HG02678 (cell line): ENCODE measurements around the gene CALML3.

ENCODE experiments used
- ATAC-seq: cut with Tn5 transposase; IDR thresholded peaks from one replicate; pipeline ENCODE4 v1.9.1; 2021; ENCODE audit warnings: mild to moderate bottlenecking, moderate library complexity; ENCODE audit not compliant: unreplicated experiment

Gene CALML3

DNA sequence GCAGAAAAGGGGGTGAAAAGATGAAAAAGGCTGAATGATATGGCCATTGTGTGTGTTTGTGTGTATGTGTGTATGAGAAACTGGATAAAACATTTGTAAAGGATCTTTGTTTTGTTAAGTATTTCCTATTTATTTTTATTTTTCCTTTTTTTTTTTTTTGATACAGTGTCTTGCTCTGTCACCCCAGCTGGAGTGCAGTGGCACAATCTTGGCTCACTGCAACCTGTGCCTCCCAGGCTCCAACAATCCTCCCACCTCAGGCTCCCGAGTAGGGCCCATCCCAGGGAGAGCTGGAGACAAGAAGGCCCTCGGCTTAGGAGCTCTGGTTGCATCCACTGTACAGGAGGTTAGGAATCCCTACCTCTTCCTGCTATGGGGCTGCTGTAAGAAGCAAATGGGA, 18.5 kb upstream of the CALML3 start:
- ATAC-seq, result no peak

DNA sequence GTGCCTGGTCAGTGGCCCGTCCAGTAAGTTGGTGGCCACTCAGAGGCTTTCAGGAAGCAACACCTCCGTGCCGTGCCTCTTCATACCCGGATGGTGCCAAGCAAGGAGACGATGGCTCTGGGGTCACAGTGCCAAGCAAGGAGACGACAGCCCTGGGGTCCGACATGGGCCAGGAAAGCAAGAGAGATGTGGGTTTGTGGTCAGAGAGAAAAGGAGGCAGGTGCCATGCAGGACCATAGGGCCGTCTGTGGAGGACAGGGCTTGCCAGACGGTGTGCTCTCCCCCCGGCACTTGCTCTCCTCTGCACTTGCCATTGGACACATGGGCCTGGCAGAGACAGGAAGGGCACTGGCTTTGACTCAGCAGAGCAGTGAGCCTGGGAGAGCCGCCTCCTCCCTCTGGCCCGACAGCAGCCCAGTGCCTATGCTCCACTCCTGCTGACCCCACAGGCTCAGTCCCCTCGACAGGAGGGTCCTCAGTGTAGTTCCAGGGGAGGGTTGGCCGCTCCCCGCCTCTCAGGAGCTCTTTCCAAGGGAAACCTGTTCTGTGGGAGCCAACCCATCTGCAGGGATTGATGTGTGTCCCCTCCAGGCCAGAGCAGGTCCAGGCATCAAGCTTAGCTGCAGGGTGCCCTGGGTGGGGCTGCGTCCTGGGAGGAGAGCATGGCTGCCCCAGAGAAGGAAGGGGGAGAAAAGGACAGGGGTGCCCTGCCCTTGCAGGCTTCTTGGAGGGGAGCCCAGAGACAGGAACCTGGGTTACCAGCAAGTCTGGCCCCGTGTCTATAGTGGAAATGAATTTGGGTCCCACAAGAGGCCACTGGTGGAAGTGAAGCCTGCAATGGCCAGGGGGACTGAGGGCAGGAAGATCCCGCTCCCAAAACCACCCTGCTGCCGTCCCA, 17.8 kb upstream of the CALML3 start:
- no peak for ATAC-seq

DNA sequence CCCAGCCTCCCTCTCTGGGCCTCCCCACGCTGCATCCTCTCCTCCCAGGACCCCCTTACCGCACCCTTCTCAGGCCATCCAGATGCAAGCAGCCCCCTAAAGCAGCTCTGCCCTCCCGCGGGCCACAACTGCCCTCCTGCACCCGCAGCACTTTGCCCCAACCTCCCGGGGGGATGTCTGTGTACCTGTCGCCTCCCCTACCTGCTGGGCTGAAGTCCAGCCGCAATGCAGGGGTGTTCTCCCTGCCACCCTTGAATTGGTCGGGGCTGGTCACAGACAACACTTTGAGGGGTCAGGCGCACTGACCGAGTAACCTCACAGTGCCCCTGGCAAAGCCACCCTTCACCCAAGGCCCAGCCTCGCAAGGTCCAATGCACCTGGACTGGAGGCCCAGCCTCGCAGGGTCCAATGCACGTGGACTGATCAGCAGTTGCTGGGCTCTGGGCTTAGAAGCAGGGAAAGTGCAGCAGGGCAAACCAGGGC, 17.1 kb upstream of the CALML3 start:
- no peak for ATAC-seq

DNA sequence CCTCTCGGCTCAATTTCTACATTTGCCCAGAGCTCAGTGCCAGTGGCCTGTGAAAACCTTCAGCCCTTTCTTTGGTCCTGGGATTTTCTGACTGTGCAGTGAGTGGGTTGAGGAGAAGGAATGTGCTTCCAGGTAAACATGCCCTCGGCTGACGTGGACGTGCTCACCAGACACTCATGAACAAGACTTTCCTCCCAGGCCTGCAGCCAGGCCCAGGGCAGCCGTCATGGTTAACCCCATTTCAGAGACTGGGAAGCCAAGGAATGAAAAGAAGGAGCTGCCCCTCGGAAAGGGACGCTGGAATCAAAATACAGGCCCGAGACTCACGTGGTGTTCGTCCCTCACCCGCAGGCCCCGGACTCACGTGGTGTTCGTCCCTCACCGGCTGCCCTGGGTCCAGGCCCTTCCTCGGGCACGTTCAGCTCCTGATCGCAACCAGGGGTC, 16.6 kb upstream of the CALML3 start:
- no peak for ATAC-seq

DNA sequence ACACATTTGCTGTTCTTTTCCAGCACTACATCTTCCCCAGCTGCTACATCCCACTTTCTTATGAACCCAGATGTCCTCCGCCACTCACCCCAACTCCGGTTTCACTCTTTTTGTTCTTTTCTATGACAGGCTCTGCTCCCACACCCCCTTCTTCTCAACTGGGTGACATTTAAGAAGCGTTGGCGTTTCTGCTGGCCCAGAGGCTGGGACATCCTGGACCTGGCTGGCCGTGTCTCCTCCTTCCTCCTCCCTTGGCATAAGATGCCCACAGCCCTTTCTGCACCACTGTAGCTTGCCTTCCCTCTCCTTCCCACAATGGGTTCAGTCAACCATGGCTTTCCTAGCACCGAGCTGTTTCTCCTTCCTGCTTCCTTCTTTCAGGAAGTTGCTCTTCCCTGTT, 16.0 kb upstream of the CALML3 start:
- no peak for ATAC-seq

DNA sequence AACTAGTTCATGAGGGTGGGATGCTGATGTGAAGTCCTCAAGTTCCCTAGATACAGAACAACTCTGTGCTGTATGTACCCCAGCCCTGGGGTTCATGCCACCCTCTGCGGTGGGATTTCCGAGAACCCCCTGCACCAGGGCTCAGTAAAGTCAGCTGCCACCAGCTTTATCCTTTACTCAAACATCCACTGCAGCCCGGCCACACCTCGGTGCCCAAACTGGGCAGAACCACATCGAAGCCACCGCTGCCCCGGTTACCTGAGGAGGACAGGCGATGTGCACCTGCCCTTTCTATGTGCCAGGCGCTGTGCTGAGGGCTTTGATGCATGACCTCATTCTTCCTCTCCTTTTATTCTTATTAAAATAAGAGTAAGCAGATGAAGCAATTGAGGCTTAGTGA, 15.5 kb upstream of the CALML3 start:
- ATAC-seq, result no peak

DNA sequence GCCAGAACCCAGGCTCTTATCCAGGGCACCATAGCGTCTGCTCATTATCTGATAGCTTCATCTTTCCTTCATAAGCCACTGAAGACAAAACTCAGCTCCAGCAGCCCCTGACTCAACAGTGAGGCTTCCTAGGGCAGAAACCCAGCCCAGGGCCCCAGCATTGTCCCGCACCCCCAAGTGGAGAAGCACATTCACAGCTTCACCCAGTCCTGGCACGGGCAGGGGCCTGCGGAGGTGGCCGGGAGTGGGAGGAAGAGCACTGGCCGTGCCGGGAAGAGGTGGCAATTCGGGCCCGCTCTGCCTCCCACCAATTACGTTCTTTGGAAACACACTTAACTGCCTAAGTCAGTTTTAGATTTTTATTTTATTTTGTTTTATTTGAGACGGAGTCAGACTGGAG, 15.1 kb upstream of the CALML3 start:
- no peak for ATAC-seq

DNA sequence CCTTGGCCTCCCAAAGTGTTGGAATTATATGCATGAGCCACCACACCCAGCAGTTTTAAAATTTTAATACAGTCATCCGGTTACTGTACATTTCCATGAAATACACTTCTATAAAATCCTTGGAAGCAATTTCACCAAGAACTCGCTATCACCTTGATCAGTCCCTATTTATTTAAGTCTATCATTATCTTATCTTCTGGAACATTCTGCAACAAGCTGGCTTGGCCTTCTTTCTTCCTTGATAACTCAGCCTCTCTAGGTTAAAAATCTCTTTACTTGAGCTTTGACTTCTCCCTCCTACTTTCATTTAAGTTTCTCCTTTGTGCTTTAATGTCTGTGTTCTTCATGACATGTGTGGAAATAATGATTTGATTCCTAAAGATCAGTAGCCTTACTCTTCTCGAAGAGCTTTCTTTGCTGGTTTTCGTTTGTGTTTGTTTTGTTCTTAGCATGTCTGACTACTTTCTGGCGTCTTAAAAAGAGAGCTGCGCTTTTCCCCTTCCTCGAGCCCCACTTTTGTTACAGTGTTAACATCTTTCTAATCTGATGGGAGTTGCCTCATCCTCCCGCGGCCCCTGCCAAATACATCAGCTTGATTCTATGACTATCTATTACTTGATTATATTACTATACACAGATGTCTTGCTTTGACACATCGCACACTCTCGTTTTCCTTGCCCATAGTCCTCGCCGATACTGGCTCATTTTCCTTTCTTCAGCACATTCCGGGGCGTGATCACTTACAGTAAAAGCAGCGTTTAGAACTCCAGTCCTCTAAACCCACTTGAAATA, 14.3 kb upstream of the CALML3 start:
- ATAC-seq, result no peak

DNA sequence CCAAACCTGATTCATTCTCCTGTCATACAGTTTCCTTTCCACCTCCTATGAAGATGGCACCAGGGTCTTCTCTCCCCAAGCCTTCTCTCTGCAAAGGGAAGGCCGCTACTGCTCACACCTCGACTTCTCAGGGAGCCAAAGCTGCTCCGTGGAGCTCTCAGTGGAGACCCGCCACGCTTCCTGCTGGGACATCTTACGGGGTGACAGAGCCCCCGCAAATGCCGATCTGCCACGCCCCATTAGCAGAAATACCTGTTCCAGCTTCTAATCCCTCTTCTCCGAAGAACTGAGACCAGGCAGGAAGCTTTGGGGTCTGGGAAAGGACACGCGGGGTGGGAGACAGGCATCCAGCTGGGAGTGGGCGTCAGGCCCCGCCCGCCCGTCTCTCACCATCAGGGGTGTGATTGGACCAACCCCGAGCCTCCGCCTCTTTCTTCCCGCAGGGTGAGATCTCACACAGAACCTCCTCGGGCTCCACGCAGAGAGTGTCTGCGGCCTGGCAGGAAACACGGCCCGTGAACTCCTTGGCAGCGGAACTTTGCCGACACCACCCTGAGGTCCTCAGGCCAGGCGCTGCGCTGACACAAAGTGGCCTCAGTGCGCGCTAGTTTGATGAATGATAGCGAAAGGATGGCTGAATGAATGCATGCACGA, 13.4 kb upstream of the CALML3 start:
- ATAC-seq, result no peak

DNA sequence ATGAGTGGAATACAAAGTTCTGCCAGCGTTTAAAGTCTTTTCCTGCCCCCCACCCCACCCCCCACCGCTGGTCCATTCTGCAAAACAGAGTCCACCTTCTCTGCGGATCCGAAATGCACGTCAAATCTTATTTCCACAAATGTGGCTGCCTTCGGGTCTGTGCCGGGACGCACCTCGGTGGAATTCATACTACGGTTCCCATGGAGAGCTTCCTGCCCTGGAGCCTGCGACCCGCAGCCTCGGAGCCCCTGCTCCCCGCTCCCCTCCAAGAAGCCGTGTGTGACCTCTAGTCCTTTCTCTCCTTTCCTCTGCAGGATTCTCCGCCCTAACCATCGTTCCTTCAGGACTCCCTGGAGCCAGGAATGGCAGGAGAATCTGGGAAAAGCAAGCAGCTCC, 12.9 kb upstream of the CALML3 start:
- no peak for ATAC-seq

DNA sequence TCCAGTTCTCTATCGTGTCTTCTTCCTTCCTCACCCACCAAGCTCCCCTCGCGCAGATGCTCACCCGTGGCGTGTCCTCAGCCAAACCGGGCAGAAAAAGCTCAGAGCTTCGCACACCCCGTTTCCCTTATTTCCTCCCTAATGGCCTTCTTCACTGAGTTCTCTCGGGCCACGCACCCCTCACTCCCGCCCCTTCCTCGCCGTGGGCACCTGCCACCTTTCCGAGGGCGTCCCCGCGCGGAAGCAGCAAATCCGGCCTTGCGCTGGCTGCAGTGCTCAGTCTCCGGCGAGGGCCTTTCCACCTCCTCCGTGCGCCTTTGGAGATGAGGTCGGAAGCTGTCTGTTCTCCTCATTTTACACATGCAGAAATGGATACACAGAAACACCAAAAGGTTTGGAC, 12.4 kb upstream of the CALML3 start:
- ATAC-seq, result no peak

DNA sequence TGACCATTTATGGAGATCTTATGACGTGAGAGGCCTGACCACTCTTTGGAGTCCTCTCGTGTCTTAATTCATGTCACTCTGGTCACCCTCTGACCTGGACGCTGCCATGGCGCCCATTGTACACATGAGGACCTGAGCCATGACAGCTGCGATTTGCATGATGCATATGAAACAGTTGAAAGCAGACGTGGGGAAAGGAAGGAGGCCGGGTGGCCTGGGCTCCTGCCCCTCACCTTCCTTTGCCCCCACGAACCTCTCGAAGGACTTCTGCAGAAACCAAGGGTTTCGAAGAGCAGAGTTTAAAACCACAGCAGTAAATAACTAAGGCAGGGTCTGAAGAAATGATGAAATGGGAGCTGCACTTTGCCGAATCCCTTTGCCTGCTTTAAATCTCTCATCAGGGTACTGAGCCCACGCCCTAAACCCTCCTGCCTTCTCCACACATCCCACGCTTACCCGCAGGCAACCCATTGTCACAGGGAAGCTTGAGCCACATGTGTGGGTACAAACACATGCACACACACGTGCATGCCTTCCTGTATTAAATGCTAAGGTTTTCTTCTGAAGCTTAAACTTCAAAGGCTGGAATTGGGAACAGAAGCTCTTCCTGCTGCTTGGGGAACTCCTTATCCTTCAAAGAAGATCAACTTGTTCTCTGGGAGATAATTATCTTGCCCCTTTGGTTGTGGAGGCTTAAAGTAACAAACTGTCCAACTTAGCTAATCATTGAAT, 11.7 kb upstream of the CALML3 start:
- no peak for ATAC-seq

DNA sequence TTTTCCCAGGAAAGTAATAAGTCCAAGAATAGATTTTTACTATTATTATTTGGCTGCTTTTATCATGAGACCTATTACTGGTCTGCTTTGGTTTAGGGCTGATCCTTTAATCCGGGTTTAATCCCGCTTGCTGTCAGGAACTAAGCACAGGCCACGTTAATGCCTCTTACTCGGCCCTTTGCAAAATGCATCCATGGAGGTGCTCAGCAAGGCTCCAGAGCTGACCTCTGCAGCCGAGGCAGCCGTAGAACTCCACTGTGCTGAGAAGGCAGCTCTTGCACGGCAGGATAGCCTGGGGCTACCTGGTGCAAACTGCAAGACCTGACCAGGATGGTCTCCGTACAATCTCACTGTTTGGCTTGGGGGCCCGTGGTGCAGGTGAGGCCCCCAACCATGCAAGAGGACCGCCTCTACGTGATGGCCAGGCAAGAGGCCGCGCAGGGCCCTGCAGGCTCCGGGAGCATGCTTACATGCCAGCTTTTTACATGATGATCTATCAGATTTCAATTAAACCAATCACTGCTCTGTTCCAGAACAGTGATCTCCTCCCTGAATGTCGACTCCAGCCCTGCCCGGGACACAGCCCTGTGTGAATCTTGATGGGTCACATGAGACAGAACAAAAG, 10.4 kb upstream of the CALML3 start:
- ATAC-seq, result no peak

DNA sequence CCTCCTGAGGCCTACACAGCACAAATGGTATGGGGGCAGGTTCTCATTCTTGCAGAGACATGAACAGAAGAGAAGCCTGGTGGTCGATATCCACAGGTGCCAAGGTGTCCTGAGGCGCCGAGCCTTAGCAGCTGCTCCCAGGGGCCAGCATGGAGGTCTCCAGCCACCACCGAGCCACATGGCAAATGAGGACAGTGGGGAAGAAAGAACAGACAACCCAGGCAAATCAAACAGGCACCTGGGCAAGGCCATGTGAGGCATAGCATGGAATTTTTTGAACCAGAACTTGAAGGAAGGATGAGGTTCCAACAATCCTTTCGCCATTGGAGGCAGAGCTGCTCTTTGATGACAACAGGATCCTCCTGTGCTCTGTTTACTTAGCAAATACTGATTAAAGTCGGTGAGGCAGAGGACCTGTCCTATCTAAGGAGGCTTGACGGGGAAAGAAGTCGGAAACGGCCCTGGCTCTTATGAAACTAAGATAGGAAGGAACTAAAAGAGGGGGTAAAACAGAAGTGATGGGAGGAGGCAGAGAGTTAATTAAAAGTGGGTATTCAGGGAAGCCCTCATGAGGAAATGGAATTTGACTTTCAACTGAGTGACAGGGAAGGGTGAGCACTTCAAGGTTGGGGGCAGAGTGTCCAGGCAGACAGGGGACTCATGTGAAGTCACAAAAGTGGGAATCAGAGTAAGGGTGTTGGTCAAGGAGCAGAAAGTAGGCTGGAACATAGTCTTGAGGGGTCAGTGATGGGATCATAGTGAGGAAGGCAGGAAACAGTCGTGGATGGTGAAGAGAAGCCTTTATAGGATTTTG, 8.6 kb upstream of the CALML3 start:
- no peak for ATAC-seq

DNA sequence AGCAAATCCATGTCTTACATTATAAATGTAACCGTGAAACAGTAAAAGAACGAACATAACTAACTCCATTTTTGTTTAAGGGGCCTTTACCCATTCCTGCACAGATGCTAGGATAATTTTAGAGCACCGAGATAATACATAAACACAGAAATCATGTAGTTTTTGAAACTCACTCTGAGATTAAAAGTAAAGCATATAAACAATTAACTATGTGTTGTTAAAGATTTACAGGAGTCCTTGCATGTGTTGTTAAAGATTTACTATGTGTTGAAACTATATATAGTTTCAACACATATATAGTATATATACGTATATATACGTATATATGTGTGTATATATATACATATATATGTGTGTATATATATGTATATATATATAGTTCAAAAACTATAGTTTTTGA, 7.2 kb upstream of the CALML3 start:
- ATAC-seq, result no peak

DNA sequence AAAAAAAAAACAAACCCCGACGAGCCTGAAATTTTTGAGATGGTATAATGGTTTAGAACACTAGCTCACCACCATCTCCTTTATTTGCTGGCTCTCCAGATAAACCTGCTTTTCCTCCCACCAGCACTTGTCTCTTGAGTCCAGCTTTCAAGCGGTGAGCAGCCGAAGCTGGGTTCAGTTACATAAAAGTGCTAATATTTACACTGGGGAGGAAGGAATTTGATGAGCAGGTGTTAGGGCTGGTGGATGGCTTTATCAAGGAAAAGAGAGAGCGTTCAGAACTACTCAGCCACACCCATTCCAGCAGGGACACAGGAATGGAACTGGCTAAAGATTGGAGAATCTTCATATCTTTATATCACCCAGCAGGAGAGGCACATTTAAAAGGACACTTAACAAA, 6.6 kb upstream of the CALML3 start:
- no peak for ATAC-seq

DNA sequence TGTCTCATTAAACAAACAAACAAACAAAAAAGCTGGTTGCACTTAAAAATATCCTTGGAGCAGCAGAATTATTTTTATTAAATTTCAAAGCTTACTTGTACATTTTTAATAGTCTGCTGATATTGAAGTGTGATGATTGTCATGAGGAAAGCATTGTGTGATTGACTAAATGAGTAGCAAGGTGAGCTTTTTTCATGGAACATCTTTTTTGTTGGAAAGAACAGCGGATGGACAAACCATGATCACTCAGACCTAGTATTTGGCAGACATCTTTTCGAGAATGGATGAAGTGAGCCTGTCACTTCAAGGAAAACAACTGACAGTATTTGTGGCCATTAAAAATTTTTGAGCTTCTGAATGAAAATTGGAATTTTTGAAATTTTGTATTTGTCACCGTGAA, 5.7 kb upstream of the CALML3 start:
- ATAC-seq, result no peak

DNA sequence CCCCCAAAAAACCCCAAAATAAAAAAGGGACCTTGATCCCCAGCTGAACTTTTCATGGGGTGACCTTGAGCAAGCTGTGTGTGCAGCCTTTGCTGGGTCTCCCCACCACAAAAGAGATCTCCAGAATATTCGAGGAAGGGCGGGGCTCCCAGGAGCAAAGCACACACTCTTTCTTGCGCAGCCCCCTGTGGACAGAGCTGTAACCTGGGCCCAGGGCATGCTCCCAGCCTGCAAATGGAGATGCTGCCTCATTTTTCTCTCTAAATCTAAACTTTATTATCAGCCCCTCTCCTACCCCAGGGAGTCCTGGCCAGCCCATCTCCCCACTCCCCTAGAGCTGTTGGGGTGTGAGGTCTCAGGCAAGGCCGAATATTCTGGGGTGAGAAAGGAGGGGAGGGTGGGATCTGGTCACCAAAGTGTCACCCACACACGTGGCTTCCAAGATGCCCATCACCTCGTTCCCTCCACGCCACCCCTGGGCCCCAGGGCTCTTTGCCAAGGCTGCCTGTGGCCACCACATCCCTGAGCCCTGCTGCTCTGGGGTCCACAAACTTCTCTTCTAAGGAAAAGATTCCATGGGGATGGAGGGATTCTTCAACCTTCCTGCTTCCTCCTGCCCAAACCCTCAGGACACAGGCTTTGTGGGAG, 1.7 kb upstream of the CALML3 start:
- no peak for ATAC-seq
